HG03457 (cell line): ENCODE results near the gene TVP23A.

Source experiments
- ATAC-seq: cut with Tn5 transposase; IDR thresholded peaks from one replicate; pipeline ENCODE4 v1.9.1; 2021; ENCODE audit warnings: moderate number of reproducible peaks; ENCODE audit not compliant: unreplicated experiment

TVP23A gene

DNA sequence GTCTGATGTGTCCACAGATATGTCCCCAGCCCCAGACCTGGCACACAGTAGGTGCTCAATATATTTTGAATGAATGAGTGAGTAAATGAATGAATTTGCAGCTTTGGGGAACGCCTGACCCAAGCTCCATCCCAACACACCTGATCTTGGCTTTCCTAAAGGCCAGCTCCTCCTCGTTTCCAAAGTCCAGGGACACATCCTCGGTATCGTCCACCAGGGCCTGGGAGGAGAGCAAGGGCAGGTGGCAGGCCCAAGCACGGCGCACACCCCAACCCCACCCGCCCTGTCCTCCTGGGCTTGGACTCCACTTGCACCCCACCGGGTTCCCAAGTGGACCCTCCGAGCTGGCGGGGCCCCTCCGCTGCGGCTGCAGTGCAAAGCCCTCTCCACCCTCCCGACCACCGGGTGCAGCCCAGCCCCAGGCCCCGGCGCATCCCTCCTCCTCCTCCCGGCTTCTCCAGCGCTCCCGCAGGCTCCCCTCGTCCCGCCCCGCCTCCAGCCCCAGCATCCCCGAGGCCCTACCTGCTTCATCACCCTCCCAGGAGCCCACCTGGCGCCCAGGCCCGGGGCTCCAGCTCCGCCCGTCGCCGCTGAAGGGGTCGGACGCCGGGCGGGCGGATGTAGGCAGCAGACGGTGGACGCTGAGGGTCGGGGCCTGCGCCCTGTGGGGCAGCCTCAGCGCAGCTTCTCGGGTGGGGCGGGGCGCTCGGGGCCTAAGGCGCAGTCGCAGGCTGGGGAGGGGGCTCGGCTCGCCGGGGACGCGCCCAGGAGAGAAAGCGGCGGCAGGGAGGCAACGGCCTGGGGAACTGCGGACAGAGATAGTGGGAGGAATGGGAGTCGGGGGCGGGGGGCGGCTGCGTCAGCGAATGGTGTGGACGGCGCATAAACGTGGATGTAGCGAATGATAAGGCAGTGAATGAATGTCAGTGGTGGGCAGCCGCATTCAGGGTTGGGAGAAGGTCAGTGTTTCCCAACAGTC lies at the start of gene TVP23A:
TSS of gene TVP23A (minus strand) at position 832 of the 979 bp plus-strand sequence. CDS start at position 531, 301 bp downstream.
- ATAC-seq: no peak

DNA sequence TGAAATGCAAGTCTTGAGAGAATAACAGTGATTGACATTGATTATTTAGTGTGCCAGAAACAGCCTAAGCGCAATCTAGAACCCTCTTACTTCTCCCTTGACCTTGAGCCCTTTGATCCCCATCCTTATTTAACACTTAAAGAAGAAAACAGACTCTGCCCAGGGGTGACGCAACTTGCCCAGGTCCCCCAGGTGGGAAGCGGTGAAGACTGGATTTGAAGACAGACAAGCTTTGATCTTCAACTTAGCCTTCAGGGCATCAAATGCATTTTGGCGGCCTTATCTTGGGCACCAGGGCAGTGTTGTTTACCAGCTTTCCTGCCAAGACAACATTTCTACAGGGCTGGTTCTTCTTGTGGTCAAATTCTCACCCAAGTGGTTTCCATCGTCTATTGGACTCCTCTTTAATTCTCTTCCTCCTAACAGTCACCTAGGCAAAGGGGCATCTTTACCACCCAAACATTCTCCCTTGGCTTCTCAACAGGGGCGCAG lies 49.6 kb upstream of the TVP23A start:
- ATAC-seq: no peak

DNA sequence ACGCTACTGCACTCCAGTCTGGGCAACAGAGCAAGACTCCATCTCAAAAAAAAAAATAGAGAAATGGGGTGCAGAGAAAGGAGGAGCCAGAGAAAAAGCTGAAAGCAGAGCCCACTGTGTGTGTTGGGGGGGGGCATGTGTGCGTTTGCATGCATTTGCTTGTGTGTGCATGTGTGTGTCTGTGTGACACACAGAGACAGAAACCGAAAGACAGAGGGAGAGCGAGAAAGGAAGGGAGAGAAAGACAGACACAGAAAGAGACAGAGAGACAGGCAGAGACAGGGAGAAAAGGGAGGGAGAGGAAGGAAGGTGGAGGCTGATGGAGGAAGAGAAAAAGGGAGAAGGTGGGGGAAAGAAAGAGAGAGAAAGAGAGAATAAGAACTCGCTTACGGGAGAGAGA lies 48.6 kb upstream of the TVP23A start:
- ATAC-seq: no peak

DNA sequence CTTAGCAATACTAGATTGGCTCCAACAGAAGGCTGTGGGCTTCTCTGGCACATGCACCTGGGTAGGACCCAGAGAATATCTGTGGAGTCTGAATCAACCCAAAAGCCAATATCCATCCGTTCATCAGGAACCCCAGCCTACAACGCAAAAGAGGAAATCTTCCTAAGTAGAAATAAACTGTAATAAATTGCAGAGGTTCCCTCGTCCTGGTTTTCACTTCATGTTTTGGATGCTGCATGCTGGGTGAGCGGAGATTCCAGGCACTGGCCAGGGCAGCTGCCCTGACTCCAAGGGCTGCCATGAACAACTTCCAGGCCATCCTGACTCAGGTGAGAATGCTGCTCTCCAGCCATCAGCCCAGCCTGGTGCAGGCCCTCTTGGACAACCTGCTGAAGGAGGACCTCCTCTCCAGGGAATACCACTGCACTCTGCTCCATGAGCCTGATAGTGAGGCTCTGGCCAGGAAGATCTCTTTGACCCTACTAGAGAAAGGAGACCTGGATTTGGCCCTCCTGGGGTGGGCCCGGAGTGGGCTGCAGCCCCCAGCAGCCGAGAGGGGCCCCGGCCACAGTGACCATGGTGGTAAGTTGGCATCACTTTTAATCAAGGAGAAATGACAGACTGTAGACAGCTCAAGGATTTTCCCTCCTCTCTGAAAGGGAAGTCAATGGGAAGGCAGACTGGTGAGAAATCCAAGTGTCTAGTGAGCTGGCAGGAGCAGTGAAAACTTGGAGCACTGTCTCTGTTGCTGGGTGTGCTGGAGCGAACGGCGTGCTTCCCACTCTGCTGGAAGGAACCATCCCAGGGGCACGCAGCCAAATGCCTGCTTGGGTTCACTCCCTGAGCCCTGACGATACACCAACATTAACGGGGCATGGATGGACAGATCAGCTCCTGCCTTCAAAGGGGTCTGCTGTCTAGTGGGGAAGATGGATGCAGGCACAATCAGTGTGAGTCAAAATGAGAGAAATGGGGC lies 47.7 kb upstream of the TVP23A start:
- no peak for ATAC-seq

DNA sequence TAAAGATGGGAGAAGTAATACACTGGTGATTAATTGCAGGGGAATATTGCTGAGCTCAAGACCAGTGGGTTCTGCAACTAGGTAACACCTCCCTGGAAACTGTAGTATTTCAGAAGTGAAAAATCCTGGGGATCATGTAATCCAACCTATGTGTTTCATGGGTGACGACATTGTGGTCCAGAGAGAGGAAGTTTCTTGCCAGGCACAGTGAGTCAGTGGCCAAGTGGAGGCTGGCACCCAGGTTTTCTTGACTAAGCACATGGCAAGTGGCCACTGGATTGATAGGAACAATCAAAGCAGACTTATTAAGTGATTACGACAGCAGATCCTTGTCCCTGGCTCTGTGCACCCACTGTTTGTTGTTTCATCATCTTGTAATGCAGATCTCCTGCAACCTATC lies 43.8 kb upstream of the TVP23A start:
- no peak for ATAC-seq

DNA sequence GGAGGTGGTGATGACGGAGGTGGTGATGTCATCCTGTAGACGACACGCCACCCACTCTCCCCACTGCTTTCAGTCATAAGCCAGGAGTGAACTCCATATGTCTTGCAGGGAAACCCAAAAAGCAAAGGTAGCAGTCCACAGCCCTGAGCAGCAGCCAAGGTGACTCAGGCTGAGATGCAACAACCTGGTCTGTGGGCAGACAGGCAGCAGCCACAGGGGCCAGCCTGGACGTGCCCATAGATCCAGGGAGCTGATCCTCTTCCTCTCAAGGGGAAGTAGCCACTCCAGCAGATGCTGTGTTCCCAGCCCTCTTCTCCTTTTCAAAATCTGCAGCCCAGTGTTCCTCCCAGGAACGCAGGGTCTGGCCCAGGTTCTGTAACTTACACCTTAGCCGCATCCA lies 41.1 kb upstream of the TVP23A start:
- ATAC-seq: no peak

DNA sequence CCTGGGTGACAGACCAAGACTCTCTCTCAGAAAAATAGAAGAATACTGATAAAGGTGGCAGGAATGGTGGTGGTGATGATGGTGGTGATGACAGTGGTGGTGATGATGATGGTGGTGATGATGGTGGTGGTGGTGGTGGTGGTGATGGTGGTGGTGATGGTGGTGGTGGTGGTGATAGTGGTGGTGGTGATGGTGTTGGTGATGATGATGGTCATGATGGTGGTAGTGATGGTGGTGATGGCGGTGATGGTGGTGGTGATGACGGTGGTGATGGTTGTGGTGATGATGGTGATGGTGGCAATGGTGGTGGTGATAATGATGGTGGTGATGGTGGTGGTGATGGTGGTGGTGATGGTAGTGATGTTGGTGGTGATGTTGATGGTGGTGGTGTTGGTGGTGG lies 40.4 kb upstream of the TVP23A start:
- ATAC-seq: no peak

DNA sequence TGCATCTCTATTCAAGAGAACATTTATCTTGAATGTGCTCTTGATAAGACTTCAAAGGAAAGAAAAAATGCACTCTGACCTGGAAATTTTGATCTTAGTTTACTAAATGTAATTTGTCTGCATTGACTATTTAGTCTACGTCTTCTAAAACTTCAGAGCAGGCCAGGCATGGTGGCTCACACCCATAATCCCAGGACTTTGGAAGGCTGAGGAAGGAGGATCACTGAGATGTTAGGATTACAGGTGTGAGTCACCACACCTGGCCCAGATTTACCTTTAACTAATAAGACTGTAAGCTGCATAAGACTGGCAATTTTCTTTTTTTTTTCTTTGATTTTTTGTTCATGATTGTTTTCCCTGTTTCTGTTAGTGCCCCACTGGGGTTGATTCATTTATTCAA lies 39.6 kb upstream of the TVP23A start:
- no peak for ATAC-seq

DNA sequence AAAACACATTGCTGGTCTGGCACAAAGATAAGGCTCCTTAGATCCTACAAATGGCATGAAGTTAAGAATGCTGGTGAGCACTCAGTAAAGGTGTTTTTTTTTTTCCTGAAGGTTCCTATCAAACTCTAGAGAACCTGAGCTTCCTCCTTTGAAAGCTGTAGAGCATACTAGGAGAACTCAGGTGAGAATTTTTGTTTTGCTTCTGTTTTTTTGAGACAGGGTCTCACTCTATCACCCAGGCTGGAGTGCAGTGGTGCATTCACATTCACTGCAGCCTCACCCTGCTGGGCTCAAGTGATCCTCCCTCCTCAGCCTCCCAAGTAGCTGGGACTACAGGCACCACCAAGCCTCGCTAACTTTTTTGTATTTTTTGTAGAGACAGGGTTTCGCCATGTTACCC lies 37.4 kb upstream of the TVP23A start:
- ATAC-seq: no peak

DNA sequence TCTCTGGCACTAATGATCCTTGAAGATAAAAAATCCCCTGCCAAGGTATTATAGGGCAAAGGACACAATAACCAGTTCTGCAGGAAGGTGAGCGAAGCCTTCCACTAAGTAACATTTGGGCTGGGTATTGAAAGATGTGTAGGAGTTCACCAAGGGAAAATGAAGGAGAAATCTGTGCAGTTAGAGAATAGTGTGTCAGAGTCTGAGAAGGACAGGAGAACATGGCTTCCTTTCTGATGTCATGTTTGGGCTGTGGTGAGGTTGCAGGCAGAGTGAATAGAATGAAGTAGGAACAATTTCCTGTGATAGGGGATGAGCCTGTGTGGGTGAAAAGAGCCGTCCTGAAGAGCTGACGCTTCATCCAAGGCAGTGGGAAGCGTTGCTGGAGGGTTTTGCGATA lies 34.4 kb upstream of the TVP23A start:
- ATAC-seq: no peak

DNA sequence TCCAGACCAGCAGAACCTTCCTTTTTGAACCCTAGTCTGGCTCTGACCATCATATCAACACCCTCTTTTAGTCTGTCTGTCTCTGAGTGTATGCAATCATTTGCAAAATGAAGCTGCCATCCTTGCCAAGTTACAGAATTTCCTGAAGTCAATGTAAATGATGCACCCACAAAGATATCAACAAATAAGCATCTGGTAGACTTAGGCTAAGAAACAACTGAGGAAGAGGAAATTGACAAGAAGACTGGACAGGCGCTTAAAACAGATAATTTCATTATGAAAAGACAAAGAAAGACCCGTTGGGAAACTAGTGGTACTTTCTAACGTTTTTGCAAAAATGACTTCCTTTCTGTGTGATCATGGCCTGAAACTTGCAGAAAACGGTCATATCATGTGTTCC lies 33.7 kb upstream of the TVP23A start:
- no peak for ATAC-seq

DNA sequence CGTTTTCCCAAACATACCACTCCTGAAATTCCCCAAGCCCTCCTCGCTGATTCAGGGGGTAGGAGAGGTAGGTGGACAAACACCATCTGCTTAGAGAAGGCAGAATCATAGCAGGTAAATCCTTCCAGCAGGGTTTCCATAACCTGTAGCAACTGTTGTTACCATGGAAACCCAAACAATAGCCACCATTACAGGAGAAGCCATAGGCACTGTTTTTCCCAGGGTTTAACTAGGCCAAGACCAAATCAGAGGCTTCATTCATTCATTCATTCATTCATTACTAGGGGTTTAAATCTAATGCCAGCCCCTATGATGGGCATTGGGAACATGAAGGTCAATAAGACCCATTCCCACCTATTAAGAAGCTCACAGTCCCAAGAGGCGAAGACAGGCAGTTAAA lies 32.9 kb upstream of the TVP23A start:
- no peak for ATAC-seq

DNA sequence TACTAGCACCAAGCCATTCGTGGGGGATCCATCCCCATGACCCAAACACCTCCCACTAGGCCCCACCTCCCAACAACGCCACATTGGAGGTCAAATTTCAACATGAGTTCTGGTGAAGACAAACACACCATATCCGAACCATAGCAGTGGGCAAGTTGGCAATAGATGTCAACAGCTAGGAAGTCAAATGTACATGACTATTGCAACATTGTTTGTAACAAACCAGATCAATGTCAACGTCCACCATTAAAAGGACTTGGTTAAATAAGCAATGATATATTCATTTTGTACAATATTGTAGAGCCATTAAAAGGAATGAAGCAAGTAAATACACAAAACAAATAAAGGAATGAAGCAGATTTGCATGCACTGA lies 31.9 kb upstream of the TVP23A start:
- no peak for ATAC-seq

DNA sequence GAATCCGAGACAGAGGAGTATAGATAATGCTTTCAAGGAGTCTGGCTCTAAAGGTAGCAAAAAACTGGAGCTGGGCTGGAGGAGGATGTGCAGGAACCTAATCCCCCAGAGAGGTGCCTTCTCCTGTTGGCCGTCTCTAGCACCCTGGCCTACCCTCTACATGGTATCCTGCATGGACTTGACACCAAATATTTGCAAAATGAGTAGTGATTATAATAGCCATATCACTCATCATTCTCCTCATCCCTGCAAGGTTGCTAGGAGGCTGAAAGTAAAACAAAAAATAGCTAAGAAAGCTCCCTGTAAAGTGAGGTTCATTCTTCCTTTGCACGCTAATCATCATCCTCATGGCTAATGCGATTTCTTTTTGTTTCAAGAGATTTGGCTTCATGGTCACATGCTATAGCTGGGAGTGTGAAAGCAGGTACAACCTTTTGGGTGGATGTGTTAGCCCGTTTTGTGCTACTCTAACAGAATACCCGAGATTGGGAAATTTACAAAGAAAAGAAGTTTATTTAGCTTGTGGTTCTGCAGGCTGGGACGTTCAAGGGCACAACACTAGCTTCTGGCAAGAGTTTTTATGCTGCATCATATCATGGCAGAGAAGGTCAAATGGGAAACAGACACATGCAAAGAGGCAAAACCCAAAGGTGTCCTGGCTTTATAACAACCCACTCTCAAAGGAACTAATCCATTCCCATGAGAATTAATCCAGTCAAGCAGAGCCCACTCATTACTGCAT lies 31.3 kb upstream of the TVP23A start:
- ATAC-seq: no peak

DNA sequence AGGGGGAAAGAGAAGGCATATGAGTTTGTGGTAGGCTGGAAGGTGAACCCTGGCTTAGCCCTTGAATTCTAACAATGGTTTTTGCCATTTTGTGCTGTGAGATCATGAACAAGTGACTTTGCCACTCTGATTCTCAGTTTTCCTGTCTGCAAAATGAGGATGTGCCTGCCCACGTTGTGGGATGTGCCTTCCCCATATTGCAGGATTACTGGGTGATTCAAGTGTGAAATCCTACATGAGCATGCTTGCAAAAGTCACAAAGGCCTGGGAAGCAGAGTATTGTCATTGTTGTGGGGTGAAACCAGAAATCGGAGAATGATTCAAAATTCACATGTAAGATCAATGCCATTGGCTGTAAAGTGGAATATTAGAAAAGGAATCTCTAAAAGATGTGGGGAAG lies 28.6 kb upstream of the TVP23A start:
- ATAC-seq: no peak

DNA sequence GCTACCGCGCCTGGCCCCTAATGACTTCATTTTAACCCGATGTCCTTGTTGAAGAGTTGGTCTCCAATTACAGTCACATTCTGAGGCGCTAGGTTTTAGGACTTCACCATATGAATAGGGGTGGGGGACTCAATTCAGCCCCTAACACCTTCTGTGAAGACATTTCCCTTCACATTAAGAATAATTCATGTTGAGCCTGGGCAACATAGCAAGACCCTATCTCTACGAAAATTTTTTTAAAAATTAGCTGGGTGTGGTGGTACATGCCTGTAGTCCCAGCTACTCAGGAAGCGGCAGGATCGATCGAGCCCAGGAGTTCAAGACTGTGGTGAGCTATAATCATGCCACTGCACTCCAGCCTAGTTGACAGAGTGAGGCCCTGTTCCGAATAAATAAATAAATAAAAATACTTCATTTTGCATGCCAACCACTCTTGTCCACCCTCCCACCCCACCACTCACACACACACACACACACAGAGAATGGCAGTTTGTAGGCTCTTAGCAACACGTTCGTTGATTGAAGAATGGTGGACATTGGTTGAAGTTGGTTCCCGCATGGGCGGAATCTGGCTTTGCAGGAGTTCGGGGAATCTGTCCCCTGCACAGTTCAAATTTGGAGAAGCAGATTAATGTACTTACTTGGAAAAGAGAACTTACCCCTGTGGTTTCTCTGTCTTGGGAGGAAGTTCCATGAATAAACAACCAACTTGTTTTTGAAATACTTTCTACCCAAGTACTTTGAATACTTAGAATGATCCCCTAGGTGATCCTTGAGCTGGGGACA lies 27.8 kb upstream of the TVP23A start:
- no peak for ATAC-seq

DNA sequence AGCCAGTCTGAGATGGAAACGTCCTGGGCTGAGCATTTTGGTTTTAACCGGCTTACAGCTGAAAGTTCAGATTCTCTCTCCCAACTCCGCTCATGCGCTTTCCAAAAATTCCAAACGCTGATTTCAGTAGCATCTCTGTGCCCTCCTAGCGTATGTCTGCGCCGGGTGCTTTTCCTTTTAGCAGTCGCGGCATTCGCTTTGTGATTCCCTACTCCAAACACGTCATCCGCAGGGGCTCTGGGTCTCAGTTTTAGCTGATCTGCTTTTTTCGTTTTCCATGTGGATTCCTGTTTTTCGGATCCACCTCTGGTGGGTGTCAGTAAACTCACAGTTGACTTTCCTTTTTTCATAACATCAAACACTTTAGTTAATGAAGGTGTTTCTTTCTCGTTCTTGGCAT lies 22.1 kb upstream of the TVP23A start:
- no peak for ATAC-seq

DNA sequence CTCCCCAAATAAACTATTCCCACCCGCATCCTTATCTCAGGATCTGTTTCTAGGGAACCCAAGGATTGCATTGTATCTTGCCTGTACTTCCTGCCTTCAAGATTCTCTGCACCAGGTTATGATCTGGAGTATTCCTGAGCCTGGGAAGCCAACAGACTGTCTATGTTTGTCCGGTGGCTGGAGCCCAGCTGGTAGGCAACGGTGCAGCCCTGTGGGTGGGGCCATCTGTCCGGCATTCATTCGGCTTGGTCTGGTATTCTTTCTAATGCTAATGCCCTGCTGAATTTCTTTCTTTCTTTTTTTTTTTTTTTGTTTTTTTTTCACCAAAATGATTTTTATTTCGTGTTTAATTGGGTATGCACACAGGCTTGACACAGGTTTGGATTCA lies 20.7 kb upstream of the TVP23A start:
- ATAC-seq: no peak

DNA sequence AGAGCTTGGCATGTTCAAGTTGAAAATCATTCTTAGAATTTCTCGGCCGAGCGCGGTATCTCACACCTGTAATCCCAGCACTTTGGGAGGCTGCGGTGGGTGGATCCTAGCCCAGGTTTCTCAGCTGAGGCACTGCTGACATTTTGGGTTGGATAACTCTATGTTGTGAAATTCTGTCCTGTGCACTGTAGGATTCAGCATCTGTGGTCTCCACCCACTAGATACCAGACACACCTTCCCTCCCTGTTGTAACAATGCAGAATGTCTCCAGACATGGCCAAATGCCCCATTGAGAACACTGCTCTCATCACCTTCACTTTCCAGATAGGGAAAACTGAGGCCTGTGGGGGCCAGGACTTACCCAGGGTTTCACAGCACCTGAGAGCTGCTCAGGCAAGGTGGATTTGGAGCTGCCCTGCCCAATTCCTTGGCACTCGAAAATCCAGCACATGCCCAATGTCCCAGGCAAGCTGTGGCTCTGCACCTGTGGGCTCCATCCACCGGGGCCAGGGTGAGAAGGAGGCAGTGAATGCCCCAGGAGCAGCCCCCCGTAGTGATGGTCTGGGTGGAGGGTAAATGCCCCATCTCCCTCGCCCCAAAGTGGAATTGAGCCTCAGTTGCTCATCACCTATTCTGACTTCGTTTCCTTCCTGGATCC lies 20.2 kb upstream of the TVP23A start:
- ATAC-seq: no peak
